Adrenal gland (tissue), 5 donors: ENCODE data around the gene ZNF467.

Experiments
- POLR2A ChIP-seq, 2 donors: fragments of 450-650 bp; IDR thresholded peaks; one replicate each; pipeline ENCODE4 v1.6.1; 2017; ENCODE audit warnings: antibody characterized with exemption in 2 of 2, mild to moderate bottlenecking in 2 of 2, moderate library complexity in 1 of 2
- TF ChIP-seq, protein P1 (sequence below), 6 experiments: fragments of 450-650 bp in 4 of 6; fragments of 200-600 bp in 2 of 6; sonication (generic) in 1 of 6; IDR thresholded peaks; 1 replicate in 5 of 6; 2 replicates in 1 of 6; pipeline versions ENCODE4 v1.5.1 to v1.8.0; 2016 to 2021; ENCODE audit warnings: antibody characterized with exemption in 6 of 6, mild to moderate bottlenecking in 2 of 6, moderate library complexity in 1 of 6
- donor health status: DM: no; HTN: no; CAD: no.

DNA sequence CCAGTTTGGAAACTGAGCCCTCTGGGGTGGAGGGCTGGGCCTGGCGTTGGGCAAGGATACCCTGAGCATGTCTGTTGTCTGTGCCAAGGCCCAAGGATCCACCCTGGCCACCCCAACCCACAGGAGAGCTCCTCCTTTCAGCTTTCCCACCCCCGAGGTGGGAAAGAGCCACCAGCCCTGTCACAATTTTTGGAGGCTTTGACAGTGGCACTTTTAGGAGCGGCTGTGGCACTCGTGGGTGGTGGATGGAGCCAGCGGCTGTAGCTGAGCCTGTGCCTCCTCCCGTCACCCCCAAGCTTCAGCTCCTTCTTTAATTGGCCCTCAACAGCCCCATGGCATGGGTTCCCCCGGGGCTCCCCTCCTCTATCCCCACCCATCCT, 46.6 kb upstream of the ZNF467 start:
- TF ChIP-seq, protein P1, sequence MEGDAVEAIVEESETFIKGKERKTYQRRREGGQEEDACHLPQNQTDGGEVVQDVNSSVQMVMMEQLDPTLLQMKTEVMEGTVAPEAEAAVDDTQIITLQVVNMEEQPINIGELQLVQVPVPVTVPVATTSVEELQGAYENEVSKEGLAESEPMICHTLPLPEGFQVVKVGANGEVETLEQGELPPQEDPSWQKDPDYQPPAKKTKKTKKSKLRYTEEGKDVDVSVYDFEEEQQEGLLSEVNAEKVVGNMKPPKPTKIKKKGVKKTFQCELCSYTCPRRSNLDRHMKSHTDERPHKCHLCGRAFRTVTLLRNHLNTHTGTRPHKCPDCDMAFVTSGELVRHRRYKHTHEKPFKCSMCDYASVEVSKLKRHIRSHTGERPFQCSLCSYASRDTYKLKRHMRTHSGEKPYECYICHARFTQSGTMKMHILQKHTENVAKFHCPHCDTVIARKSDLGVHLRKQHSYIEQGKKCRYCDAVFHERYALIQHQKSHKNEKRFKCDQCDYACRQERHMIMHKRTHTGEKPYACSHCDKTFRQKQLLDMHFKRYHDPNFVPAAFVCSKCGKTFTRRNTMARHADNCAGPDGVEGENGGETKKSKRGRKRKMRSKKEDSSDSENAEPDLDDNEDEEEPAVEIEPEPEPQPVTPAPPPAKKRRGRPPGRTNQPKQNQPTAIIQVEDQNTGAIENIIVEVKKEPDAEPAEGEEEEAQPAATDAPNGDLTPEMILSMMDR (IDR thresholded peaks at IDR 0.05): no peak
- no peak for TF ChIP-seq POLR2A (IDR thresholded peaks at IDR 0.05)
